Measurements from ENCODE around the gene TIMM23.
"Not testable (repeated sequence)": the region's sequence is repeated elsewhere in the genome, so short reads cannot be mapped to it uniquely, and the experiment has no call there.

TIMM23 gene

DNA sequence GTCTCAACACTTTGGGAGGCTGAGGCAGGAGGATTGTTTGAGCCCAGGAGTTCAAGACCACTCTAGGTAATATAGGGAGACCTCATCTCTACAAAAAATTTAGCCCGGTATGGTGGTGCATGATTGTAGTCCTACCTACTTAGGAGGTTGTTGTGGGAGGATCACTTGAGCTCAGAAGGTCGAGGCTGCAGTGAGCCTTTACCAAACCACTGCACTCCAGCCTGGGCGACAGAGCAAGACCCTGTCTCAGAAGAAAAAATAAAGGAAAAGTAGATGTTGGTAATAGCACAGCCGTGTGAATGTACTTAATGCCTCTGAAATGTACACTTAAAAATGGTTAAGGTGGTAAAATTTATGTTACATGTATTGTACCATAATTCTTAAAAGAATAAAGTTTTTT, 25.3 kb downstream of the TIMM23 start:
- DNase-seq (ENCODE audit: low read depth, low spot score) = no peak

- no peak for DNase-seq (ENCODE audit: low read depth, low spot score)
These were observed 25.9 kb downstream of the TIMM23 start for GRCh38 chr10:45997994-45998763.

GRCh38 chr10:45999955-46000354, 27.7 kb downstream of the TIMM23 start:
- not testable (repeated sequence) for DNase-seq (ENCODE audit: low read depth, low spot score)

GRCh38 chr10:46000538-46000937, 28.2 kb downstream of the TIMM23 start:
- no peak for DNase-seq (ENCODE audit: low read depth, low spot score)

GRCh38 chr10:46001187-46001756, 29.0 kb downstream of the TIMM23 start:
- no peak for DNase-seq (ENCODE audit: low read depth, low spot score)

GRCh38 chr10:46002189-46002687, 29.9 kb downstream of the TIMM23 start:
- DNase-seq (ENCODE audit: low read depth, low spot score) = not testable (repeated sequence)

GRCh38 chr10:46002916-46003693, 30.8 kb downstream of the TIMM23 start:
- DNase-seq (ENCODE audit: low read depth, low spot score) = no peak

DNA sequence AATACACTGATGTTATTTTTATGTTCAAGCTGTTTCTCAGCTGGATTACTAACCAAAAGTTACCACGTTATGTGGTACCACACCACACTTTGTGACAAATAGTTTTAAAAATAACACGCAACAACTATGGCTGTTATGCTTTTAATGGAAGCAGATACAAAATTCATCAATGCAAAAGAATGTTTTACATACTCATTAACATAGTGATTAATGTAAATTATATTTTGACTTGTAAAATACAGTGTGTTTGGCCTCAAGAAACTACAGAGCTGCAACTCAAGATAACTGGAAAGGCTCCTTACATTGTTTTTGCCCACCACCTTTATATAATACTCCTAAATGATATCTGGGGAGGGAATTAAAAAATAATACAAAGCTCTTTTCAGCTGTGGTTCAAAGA, 32.7 kb downstream of the TIMM23 start:
- DNase-seq (ENCODE audit: low read depth, low spot score) = no peak

GRCh38 chr10:46005383-46005782, 33.1 kb downstream of the TIMM23 start:
- no peak for DNase-seq (ENCODE audit: low read depth, low spot score)

GRCh38 chr10:46006219-46006618, 33.9 kb downstream of the TIMM23 start:
- peak; percentile 55 for DNase-seq (ENCODE audit: low read depth, low spot score)

DNA sequence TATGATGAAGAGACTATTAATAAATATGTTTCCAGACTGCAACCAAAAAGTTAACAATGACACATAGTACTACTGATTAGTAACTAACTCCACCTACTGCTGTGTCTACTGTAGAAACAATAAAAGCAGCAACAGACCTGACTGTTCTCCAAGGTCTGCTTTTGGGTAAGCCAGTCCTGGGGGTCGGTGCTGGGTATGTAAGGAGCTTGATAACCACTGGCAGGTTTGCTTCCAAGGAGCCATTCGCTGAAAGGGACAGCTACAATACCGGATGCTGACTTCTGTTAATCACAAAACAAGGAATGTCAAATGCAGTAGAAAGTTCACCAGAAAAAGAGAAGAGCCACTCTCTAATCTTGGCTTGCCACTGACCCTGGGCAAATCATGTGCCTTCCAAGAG, 40.5 kb downstream of the TIMM23 start:
- DNase-seq (ENCODE audit: low read depth, low spot score) = no peak

GRCh38 chr10:46014206-46014605, 41.9 kb downstream of the TIMM23 start:
- no peak for DNase-seq (ENCODE audit: low read depth, low spot score)

GRCh38 chr10:46014683-46015405, 42.6 kb downstream of the TIMM23 start:
- no peak for DNase-seq (ENCODE audit: low read depth, low spot score)

GRCh38 chr10:46016190-46016589, 43.9 kb downstream of the TIMM23 start:
- no peak for DNase-seq (ENCODE audit: low read depth, low spot score)

DNA sequence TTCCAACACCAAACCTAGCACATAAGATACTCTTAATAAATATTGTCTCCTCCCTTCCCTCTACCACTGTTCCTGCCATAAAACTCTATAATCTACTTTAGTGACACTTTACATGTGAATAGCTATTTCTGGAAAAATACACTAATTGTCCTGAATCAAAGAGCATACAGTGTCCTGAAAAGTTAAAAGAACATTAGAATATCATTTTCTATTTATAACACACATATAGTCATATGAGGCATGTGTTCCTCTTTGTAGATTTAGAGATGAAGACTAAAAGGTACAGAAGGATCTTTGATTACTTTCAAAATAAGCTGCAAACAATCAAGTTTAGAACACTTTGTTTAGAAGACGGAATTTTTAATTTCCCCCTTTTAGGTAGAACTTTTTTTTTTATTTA, 44.5 kb downstream of the TIMM23 start:
- no peak for DNase-seq (ENCODE audit: low read depth, low spot score)

DNA sequence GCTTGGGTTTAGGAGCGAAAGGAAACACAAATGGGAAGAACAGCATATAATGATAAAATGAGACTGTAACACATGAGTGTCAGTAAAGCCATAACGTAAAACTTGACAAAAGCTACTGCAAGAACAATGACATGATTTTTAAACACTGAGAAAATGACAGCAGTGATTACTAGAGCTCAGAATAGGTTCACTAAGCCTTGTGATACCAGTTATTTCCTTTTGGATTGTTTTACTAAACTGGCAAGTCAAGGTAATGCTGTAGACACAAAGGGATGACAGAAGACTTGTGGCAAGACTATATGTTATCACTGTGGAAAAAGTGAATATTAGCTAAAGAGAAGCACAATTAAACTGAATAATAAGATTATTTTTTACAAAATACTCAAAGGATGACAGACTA, 45.4 kb downstream of the TIMM23 start:
- no peak for DNase-seq (ENCODE audit: low read depth, low spot score)

DNA sequence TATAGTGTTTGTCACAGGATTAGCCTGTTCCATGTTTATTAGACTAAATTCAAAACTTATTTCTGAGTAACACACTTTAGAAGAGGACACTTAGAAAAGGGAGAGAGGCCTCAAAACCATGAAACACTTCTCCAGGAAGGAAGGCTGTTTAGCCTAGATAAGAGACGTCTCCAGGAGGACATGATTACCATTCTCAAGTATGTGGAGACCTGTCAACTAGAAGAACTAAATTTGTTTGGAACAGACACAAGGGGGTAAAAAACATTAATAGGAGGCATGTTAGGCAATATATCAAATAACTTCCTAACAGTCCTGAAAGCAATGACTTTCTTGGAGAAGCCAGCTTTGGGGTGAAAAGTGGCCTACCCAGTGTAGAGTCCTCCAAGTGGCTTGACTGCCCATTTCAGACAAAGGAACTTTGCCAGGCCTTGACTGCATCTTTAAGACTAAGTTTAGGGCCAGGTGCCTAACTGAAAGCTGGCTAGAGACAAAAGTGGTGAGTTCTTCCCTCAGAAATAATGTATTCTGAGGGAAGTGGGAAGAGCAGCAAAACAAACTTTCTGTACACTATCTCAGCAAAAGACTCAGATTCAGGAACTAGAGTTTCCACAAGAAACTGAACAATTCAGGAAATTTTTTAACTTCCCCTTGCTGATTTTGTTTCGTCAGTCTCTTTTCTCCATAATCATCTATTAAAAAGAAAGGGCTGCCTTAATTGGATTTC, 46.3 kb downstream of the TIMM23 start:
- DNase-seq (ENCODE audit: low read depth, low spot score) = no peak

DNA sequence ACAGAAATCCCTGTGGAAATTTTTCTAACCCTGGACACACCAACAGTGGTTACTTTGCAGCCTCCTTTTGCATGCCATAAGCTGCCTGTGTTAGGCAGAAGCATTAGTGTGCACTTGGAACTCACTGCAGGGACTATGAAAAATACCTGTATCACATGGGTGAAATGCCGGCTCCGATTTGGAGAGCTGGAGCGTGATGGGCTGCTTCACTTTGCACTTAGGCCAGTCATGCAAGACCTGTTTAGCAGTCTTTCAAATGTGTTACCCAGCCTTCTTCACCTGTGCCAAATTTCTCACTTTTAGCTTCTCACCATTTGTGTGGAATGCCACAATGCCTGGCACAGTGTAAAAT, 46.9 kb downstream of the TIMM23 start:
- DNase-seq (ENCODE audit: low read depth, low spot score) = no peak

DNA sequence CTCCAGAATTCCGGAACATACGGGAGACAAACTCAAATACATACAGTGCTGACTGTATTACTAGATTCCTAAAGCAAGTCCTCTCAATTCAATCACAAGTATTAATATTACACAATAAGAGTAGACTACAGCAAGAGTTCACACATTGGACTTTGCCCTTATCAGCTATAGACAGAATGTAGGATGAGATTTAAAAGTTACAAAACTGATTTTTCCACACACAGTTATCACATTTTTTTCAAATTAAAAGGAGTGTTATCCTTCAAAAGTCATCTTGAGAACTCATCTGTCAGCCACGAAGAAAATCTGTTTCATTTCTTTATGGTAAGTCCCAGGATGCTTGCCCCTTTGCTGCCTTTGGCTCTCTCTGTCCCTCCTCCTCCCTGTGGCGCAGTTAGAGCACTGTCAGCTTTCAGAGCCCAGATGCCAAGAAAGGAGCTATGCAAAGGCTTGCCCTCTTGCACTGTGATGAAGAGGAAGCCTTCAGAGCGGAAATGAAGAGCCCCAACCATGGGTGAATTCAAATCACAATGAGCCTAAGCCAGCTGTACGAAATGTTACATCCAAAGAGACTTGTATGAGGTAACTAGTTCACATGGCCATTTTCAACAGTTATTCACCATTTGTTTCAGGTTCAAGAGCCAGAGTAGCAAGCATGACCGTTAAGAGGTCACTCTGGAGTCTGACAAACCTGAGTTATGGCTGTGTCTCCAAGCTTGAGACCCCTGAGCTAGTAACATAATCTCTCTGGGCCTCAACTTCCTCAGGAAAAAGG, 47.5 kb downstream of the TIMM23 start:
- DNase-seq (ENCODE audit: low read depth, low spot score) = no peak

GRCh38 chr10:46020344-46020657, 48.0 kb downstream of the TIMM23 start:
- DNase-seq (ENCODE audit: low read depth, low spot score) = no peak
